Mesendoderm (in vitro differentiated cells): ENCODE measurements around the gene ATXN3.
"Not testable (repeated sequence)": the region's sequence is repeated elsewhere in the genome, so short reads cannot be mapped to it uniquely, and the experiment has no call there.

Experiments
- DNase-seq: peaks from one replicate; pipeline ENCODE4 v3.0.0; 2013
- H2AK5ac ChIP-seq: 2 replicates; pipeline ENCODE4 v1.6.1; 2013; ENCODE audit warnings: low read length, inconsistent platforms
- H2BK120ac ChIP-seq: 2 replicates; pipeline ENCODE4 v1.6.1; 2013; ENCODE audit warnings: low read depth, mild to moderate bottlenecking, low read length, moderate library complexity, mixed read lengths
- H2BK15ac ChIP-seq: replicated peaks from 2 replicates; pipeline ENCODE4 v1.6.1; 2013; ENCODE audit warnings: low read depth, mild to moderate bottlenecking, moderate library complexity
- H2BK5ac ChIP-seq: 2 replicates; pipeline ENCODE4 v1.6.1; 2013; ENCODE audit warnings: low read length, inconsistent platforms
- H3K18ac ChIP-seq: 2 replicates; pipeline ENCODE4 v1.6.1; 2013; ENCODE audit warnings: mild to moderate bottlenecking, low read length, mixed read lengths
- H3K23ac ChIP-seq: one replicate; pipeline ENCODE4 v1.6.1; 2013; ENCODE audit warnings: low read length
- H3K27ac ChIP-seq: 2 replicates; pipeline ENCODE4 v1.5.1; 2013; ENCODE audit warnings: low read depth, mild to moderate bottlenecking, inconsistent platforms, low read length, moderate library complexity
- H3K27me3 ChIP-seq: 2 replicates; pipeline ENCODE4 v1.6.1; 2013; ENCODE audit warnings: low read length, control low read depth, mild to moderate bottlenecking, inconsistent platforms; ENCODE audit not compliant: insufficient read depth, poor library complexity
- H3K36me3 ChIP-seq: 2 replicates; pipeline ENCODE4 v1.6.1; 2013; ENCODE audit warnings: low read length, inconsistent platforms; ENCODE audit not compliant: control insufficient read depth, insufficient read depth
- H3K4ac ChIP-seq: one replicate; pipeline ENCODE4 v1.6.1; 2013; ENCODE audit warnings: low read depth, mild to moderate bottlenecking, low read length, moderate library complexity
- H3K4me1 ChIP-seq: 2 replicates; pipeline ENCODE4 v1.6.1; 2013; ENCODE audit warnings: low read depth, low read length, inconsistent platforms; ENCODE audit not compliant: control insufficient read depth
- H3K4me2 ChIP-seq: 2 replicates; pipeline ENCODE4 v1.6.1; 2013; ENCODE audit warnings: low read length
- H3K4me3 ChIP-seq: 2 replicates; pipeline ENCODE4 v1.5.1; 2013; ENCODE audit warnings: mild to moderate bottlenecking, low read length
- H3K56ac ChIP-seq: one replicate; pipeline ENCODE4 v1.6.1; 2013; ENCODE audit warnings: low read length
- H3K79me1 ChIP-seq: 2 replicates; pipeline ENCODE4 v1.6.1; 2013; ENCODE audit warnings: low read length, inconsistent platforms
- H3K79me2 ChIP-seq: 2 replicates; pipeline ENCODE4 v1.6.1; 2013; ENCODE audit warnings: mild to moderate bottlenecking, low read length; ENCODE audit not compliant: control insufficient read depth, insufficient read depth
- H3K9ac ChIP-seq: 2 replicates; pipeline ENCODE4 v1.6.1; 2013; ENCODE audit warnings: low read length, inconsistent platforms
- H4K5ac ChIP-seq: one replicate; pipeline ENCODE4 v1.6.1; 2013; ENCODE audit warnings: low read length
- H4K8ac ChIP-seq: one replicate; pipeline ENCODE4 v1.6.1; 2013; ENCODE audit warnings: low read depth, mild to moderate bottlenecking, control low read depth, low read length, moderate library complexity
- WGBS: extraction: QIAGEN DNeasy Blood & Tissue Kit; methylation state at CpG from one replicate; pipeline ENCODE4 v1.1.7; 2013; ENCODE audit warnings: low lambda C conversion rate, missing lambda C conversion rate; ENCODE audit not compliant: insufficient coverage; ENCODE audit errors: extremely low coverage; 5-methylcytosine and 5-hydroxymethylcytosine counted together

The ATXN3 gene

GRCh38 chr14:92058006-92058917 lies 48.1 kb downstream of the ATXN3 start:
- H3K23ac ChIP-seq, result no peak overlapping the region
- H3K9ac ChIP-seq, result no peak overlapping the region
- no CpG with 5 or more reads among the region's 9 CpGs for WGBS
- H3K79me2 ChIP-seq, result no peaks in the 10 kb centered on the region
- H3K4ac ChIP-seq, result no peak overlapping the region
- no peak overlapping the region for H3K4me2 ChIP-seq
- H4K5ac ChIP-seq, result no peak overlapping the region
- H2AK5ac ChIP-seq, result no peak overlapping the region
- H4K8ac ChIP-seq, result no peak overlapping the region
- DNase-seq, result no peak
- no peak overlapping the region for H3K18ac ChIP-seq
- H3K27ac ChIP-seq, result no peak overlapping the region
- H2BK5ac ChIP-seq, result no peak overlapping the region
- no peaks in the 10 kb centered on the region for H3K79me1 ChIP-seq
- H2BK120ac ChIP-seq, result no peak overlapping the region
- no peaks in the 10 kb centered on the region for H3K4me1 ChIP-seq
- no peak overlapping the region for H2BK15ac ChIP-seq
- no peak overlapping the region for H3K56ac ChIP-seq
- H3K4me3 ChIP-seq, result no peak overlapping the region
- no peaks in the 10 kb centered on the region for H3K27me3 ChIP-seq
- no peaks in the 10 kb centered on the region for H3K36me3 ChIP-seq

- Histone ChIP-seq H2BK120ac (no peak overlapping the region), H3K18ac (no peak overlapping the region), H3K4ac (no peak overlapping the region), H3K23ac (no peak overlapping the region), H2BK15ac (no peak overlapping the region), H3K79me2 (no peaks in the 10 kb centered on the region), H4K8ac (no peak overlapping the region), H3K27me3 (no peaks in the 10 kb centered on the region), H3K36me3 (no peaks in the 10 kb centered on the region), H3K56ac (no peak overlapping the region), H2AK5ac (no peak overlapping the region), H3K4me2 (no peak overlapping the region), H3K9ac (no peak overlapping the region), H3K79me1 (no peaks in the 10 kb centered on the region), H3K4me3 (no peak overlapping the region), H3K27ac (no peak overlapping the region), H2BK5ac (no peak overlapping the region), H4K5ac (no peak overlapping the region), H3K4me1 (no peaks in the 10 kb centered on the region)
- no CpG with 5 or more reads among the region's 3 CpGs for WGBS
- no peak for DNase-seq
These were observed 56.6 kb downstream of the ATXN3 start for GRCh38 chr14:92049781-92050180.

- H3K79me1 ChIP-seq, H3K18ac ChIP-seq, H2BK5ac ChIP-seq, H3K36me3 ChIP-seq, H2BK15ac ChIP-seq, H3K27me3 ChIP-seq, H2AK5ac ChIP-seq, H3K4me2 ChIP-seq, H3K79me2 ChIP-seq, H3K27ac ChIP-seq, H4K5ac ChIP-seq, H3K56ac ChIP-seq, H3K4ac ChIP-seq, H4K8ac ChIP-seq, DNase-seq, H3K23ac ChIP-seq, H3K4me3 ChIP-seq, H3K4me1 ChIP-seq, H3K9ac ChIP-seq, H2BK120ac ChIP-seq: not testable (repeated sequence)
- WGBS, result no CpG with 5 or more reads among the region's 12 CpGs
These were observed 57.2 kb downstream of the ATXN3 start for GRCh38 chr14:92049221-92049620.

GRCh38 chr14:92045904-92046303 lies 60.5 kb downstream of the ATXN3 start:
- not testable (repeated sequence) for H2BK120ac ChIP-seq, DNase-seq, H3K79me1 ChIP-seq, H4K5ac ChIP-seq, H3K4ac ChIP-seq, H3K4me2 ChIP-seq, H3K18ac ChIP-seq, H2BK5ac ChIP-seq, H3K27me3 ChIP-seq, H3K23ac ChIP-seq, H3K27ac ChIP-seq, H3K36me3 ChIP-seq, H3K79me2 ChIP-seq, H3K4me1 ChIP-seq, H3K56ac ChIP-seq, H3K9ac ChIP-seq, H2AK5ac ChIP-seq, H3K4me3 ChIP-seq, H4K8ac ChIP-seq, H2BK15ac ChIP-seq
- no CpG with 5 or more reads among the region's 7 CpGs for WGBS

GRCh38 chr14:92041766-92042165 lies 64.6 kb downstream of the ATXN3 start:
- Histone ChIP-seq H3K4ac (peak overlapping the region; percentile 64), H3K56ac (peak overlapping the region; percentile 34), H3K79me2 (peaks cover 22% of the 10 kb centered on the region), H3K27ac (peak overlapping the region; percentile 51)
- not testable (repeated sequence) for H4K8ac ChIP-seq, H2BK5ac ChIP-seq, H3K23ac ChIP-seq, H2BK120ac ChIP-seq, H3K18ac ChIP-seq, H3K27me3 ChIP-seq, H3K79me1 ChIP-seq, H3K4me2 ChIP-seq, H2BK15ac ChIP-seq, H3K36me3 ChIP-seq, H2AK5ac ChIP-seq, H3K9ac ChIP-seq, H3K4me3 ChIP-seq, H4K5ac ChIP-seq, H3K4me1 ChIP-seq
- no CpG with 5 or more reads among the region's 2 CpGs for WGBS
- peak; percentile 56 for DNase-seq
